Bone marrow (tissue), 2 donors: ENCODE results near the gene FLAD1.

ENCODE experiments used
- DNase-seq, 2 donors: peaks; one replicate each; lab custom pipeline; 2025; lab: John Stamatoyannopoulos, UW

FLAD1 gene

GRCh38 chr1:155038602-155039307 is 55.6 kb downstream of the FLAD1 start:
- DNase-seq = no peak

GRCh38 chr1:155039308-155039669 is 56.1 kb downstream of the FLAD1 start:
- DNase-seq = no peak

GRCh38 chr1:155040358-155041093 is 57.4 kb downstream of the FLAD1 start:
- no peak for DNase-seq
